ENCODE results near the gene STK39. TPM values are rescaled to one million over a fixed set of nuclear protein-coding genes. Genes with fewer than 3 reads are reported as not detected.

The STK39 gene
- total and polyA plus RNA-seq, 2 donors (not counting 1 experiment from before 2014, with no cell fraction given), result 2.3 to 14.6 TPM

GRCh38 chr2:168166902-168167510 lies 80.4 kb downstream of the STK39 start:
- ATAC-seq (ENCODE audit: low read depth), result no peak
- H3K4me3 ChIP-seq (ENCODE audit: control extremely low read depth in 1 of 5, extremely low read depth in 1 of 5, insufficient read depth in 1 of 5, low read depth in 2 of 5, low read length in 4 of 5), result no peak overlapping the region
- no peak for TF ChIP-seq CTCF (IDR thresholded peaks at IDR 0.05)
- no peak for TF ChIP-seq EZH2 (IDR thresholded peaks at IDR 0.05; ENCODE audit: borderline replicate concordance, insufficient read depth, low read depth, low read length, poor library complexity, severe bottlenecking)
- H3K4me1 ChIP-seq (ENCODE audit: control insufficient read depth in 2 of 2, insufficient read depth in 2 of 2, low read length in 2 of 2), result peaks cover 8 to 11% of the 10 kb centered on the region in 2 donors
- no peak overlapping the region for H3K27ac ChIP-seq (ENCODE audit: low read length in 2 of 2)
- no peak overlapping the region for H3K27ac Mint-ChIP-seq
- no peak for DNase-seq
- H4K20me1 ChIP-seq (ENCODE audit: control insufficient read depth, insufficient read depth, low read length, poor library complexity, severe bottlenecking), result no peaks in the 10 kb centered on the region
- no peaks in the 10 kb centered on the region for H3K9me3 Mint-ChIP-seq (ENCODE audit: insufficient read depth)
- no peak overlapping the region for H2AFZ ChIP-seq (ENCODE audit: insufficient read depth, low read depth, low read length, poor library complexity, severe bottlenecking)
- no peak overlapping the region for H3K4me2 ChIP-seq (replicated peaks; ENCODE audit: low read depth, low read length, poor library complexity, severe bottlenecking)
- intact Hi-C loops (cut with micrococcal nuclease), result no loop called here
- H3K27me3 ChIP-seq (replicated peaks in 1 of 4; ENCODE audit: control extremely low read depth in 1 of 4, control insufficient read depth in 3 of 4, insufficient read depth in 4 of 4, low read length in 3 of 4), result no peaks in the 10 kb centered on the region
- WGBS (ENCODE audit: insufficient coverage), result 96% methylated on average over 3 of the region's 7 CpGs
- H3K27me3 Mint-ChIP-seq, result no peaks in the 10 kb centered on the region
- no peak overlapping the region for H3K9ac ChIP-seq (ENCODE audit: low read length)
- H3K36me3 ChIP-seq (replicated peaks in 1 of 2; ENCODE audit: control extremely low read depth in 1 of 2, control insufficient read depth in 1 of 2, extremely low read depth in 1 of 2, insufficient read depth in 2 of 2, low read length in 1 of 2), result peaks cover 3 to 5% of the 10 kb centered on the region in 2 experiments
- H3K4me1 Mint-ChIP-seq, result peaks cover 21% of the 10 kb centered on the region
- CTCF ChIA-PET, result no interaction called here
- POLR2A ChIA-PET, result no interaction called here
- no peak overlapping the region for H3K4me3 Mint-ChIP-seq
- no peaks in the 10 kb centered on the region for H3K9me3 ChIP-seq (ENCODE audit: control extremely low read depth in 1 of 3, control insufficient read depth in 2 of 3, insufficient read depth in 1 of 3, low read length in 2 of 3)
- H3K79me2 ChIP-seq (ENCODE audit: control insufficient read depth, insufficient read depth, low read length), result no peaks in the 10 kb centered on the region

GRCh38 chr2:168165985-168166901 lies 81.2 kb downstream of the STK39 start:
- Histone ChIP-seq H3K4me3 (ENCODE audit: control extremely low read depth in 1 of 5, extremely low read depth in 1 of 5, insufficient read depth in 1 of 5, low read depth in 2 of 5, low read length in 4 of 5) (no peak overlapping the region), H3K27ac (ENCODE audit: low read length in 2 of 2) (no peak overlapping the region), H3K4me2 (replicated peaks; ENCODE audit: low read depth, low read length, poor library complexity, severe bottlenecking) (no peak overlapping the region), H3K9ac (ENCODE audit: low read length) (no peak overlapping the region), H3K4me1 (ENCODE audit: control insufficient read depth in 2 of 2, insufficient read depth in 2 of 2, low read length in 2 of 2) (peaks cover 8 to 11% of the 10 kb centered on the region in 2 donors), H3K27me3 (replicated peaks in 1 of 4; ENCODE audit: control extremely low read depth in 1 of 4, control insufficient read depth in 3 of 4, insufficient read depth in 4 of 4, low read length in 3 of 4) (no peaks in the 10 kb centered on the region), H3K79me2 (ENCODE audit: control insufficient read depth, insufficient read depth, low read length) (no peaks in the 10 kb centered on the region), H4K20me1 (ENCODE audit: control insufficient read depth, insufficient read depth, low read length, poor library complexity, severe bottlenecking) (no peaks in the 10 kb centered on the region), H3K36me3 (replicated peaks in 1 of 2; ENCODE audit: control extremely low read depth in 1 of 2, control insufficient read depth in 1 of 2, extremely low read depth in 1 of 2, insufficient read depth in 2 of 2, low read length in 1 of 2) (peaks cover 3 to 5% of the 10 kb centered on the region in 2 experiments), H3K9me3 (ENCODE audit: control extremely low read depth in 1 of 3, control insufficient read depth in 2 of 3, insufficient read depth in 1 of 3, low read length in 2 of 3) (no peaks in the 10 kb centered on the region), H2AFZ (ENCODE audit: insufficient read depth, low read depth, low read length, poor library complexity, severe bottlenecking) (no peak overlapping the region)
- intact Hi-C loops (cut with micrococcal nuclease), result no loop called here
- WGBS (ENCODE audit: insufficient coverage), result no CpG with 5 or more reads among the region's 3 CpGs
- H3K27ac Mint-ChIP-seq, result no peak overlapping the region
- DNase-seq (no peak), ATAC-seq (ENCODE audit: low read depth) (no peak)
- ChIA-PET POLR2A (no interaction called here), CTCF (no interaction called here)
- no peak for TF ChIP-seq CTCF (IDR thresholded peaks at IDR 0.05)
- H3K27me3 Mint-ChIP-seq, result no peaks in the 10 kb centered on the region
- H3K9me3 Mint-ChIP-seq (ENCODE audit: insufficient read depth), result no peaks in the 10 kb centered on the region
- H3K4me3 Mint-ChIP-seq, result no peak overlapping the region
- H3K4me1 Mint-ChIP-seq, result peaks cover 21% of the 10 kb centered on the region

Measured in B cell (primary cell).